Measurements from ENCODE around the gene ZNF77. TPM values are rescaled to one million over a fixed set of nuclear protein-coding genes. Genes with fewer than 3 reads are reported as not detected.

ZNF77 gene
- total RNA-seq, 1 donor from 2014 or later, result 9.9 TPM

DNA sequence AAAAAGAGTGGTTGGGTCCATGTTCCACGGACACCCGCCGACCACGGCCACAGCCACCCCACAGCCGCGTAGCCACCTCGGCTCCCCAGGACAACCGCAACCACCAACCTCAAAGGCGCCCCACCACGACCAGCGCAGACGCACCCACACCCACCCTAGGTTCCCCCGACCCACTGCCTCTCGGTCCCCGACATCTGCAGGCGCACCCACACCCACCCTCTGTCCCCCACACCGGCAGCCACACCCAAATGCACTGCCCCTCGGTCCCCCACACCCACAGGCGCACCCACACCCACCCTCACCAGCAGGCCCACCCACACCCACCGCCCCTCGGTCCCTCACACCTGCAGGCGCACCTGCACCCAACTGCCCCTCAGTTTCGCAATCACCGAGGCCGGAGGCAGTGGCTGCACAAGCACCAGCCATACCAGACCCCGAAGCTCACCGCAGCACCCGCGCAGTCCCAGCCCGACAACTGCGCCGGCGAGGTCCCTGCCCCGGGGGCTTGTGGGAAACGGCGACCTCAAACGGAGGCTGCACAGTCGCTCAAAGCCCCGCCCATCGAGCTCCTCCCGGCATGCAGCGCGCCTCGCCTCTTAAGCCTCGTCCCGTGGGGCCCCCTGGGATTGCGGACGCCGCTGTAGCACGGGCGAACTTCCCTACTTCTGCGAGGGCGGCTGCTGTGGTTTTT is 18.3 kb downstream of the ZNF77 start:
- peaks cover 9% of the 10 kb centered on the region for H3K9me3 Mint-ChIP-seq
- no peaks in the 10 kb centered on the region for H3K4me1 Mint-ChIP-seq
- no peak overlapping the region for H3K4me3 Mint-ChIP-seq
- H3K27ac Mint-ChIP-seq, result no peak overlapping the region
- no peaks in the 10 kb centered on the region for H3K27me3 Mint-ChIP-seq (ENCODE audit: low read depth)
- TF ChIP-seq, protein P1, sequence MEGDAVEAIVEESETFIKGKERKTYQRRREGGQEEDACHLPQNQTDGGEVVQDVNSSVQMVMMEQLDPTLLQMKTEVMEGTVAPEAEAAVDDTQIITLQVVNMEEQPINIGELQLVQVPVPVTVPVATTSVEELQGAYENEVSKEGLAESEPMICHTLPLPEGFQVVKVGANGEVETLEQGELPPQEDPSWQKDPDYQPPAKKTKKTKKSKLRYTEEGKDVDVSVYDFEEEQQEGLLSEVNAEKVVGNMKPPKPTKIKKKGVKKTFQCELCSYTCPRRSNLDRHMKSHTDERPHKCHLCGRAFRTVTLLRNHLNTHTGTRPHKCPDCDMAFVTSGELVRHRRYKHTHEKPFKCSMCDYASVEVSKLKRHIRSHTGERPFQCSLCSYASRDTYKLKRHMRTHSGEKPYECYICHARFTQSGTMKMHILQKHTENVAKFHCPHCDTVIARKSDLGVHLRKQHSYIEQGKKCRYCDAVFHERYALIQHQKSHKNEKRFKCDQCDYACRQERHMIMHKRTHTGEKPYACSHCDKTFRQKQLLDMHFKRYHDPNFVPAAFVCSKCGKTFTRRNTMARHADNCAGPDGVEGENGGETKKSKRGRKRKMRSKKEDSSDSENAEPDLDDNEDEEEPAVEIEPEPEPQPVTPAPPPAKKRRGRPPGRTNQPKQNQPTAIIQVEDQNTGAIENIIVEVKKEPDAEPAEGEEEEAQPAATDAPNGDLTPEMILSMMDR (IDR thresholded peaks at IDR 0.05; ENCODE audit: unreplicated experiment), result no peak
- H3K36me3 Mint-ChIP-seq, result peaks cover 27% of the 10 kb centered on the region
- DNase-seq (ENCODE audit: low spot score in 2 of 2, unreplicated experiment in 2 of 2), result no peak

DNA sequence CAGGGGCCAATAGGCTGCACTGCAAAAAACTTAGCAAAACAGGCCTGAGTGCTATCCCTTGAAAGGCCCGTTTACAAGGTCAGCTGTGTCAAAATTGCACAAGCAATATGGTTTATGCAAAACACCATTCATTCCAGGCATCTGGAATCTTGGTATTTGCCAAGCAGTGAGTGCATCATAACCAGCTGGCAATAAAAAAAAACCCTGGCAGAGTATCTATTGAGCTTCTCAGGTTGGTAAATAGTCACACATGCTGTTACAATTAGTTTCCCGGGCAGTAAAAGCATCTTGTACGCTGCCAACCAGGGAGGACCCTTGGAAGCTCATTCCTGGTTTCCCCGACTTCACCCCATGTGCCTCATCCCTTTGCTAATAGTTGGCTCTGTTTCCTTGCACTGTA is 21.3 kb downstream of the ZNF77 start:
- Mint-ChIP-seq H3K4me1 (no peaks in the 10 kb centered on the region), H3K36me3 (peaks cover 23% of the 10 kb centered on the region), H3K9me3 (peaks cover 6% of the 10 kb centered on the region), H3K4me3 (no peak overlapping the region), H3K27me3 (ENCODE audit: low read depth) (no peaks in the 10 kb centered on the region), H3K27ac (no peak overlapping the region)
- DNase-seq (ENCODE audit: low spot score in 2 of 2, unreplicated experiment in 2 of 2), result no peak
- TF ChIP-seq, protein P1 (IDR thresholded peaks at IDR 0.05; ENCODE audit: unreplicated experiment), result no peak

DNA sequence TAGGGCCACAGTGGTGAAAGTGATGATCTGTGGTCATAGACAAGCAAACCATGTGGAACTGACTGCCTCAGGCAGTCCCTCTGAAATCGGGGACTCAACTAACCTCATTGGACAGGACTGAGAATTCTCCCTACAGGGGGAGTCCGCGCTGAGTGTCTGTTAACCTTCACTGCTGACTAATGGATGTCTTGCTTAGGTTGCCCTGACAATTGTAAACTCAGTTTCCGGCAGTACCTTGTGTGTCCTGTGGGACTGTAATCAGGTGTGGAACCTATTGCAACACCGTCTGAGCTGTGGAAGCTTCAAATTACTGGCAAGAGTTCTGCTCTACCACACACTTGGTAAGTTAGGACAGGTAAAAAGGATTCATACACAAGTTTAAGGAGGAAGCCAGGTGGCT is 21.8 kb downstream of the ZNF77 start:
- Mint-ChIP-seq H3K27ac (no peak overlapping the region), H3K36me3 (peaks cover 27% of the 10 kb centered on the region), H3K27me3 (ENCODE audit: low read depth) (no peaks in the 10 kb centered on the region), H3K4me1 (no peaks in the 10 kb centered on the region), H3K4me3 (no peak overlapping the region), H3K9me3 (peaks cover 9% of the 10 kb centered on the region)
- TF ChIP-seq, protein P1 (IDR thresholded peaks at IDR 0.05; ENCODE audit: unreplicated experiment), result no peak
- DNase-seq (ENCODE audit: low spot score in 2 of 2, unreplicated experiment in 2 of 2), result no peak

DNA sequence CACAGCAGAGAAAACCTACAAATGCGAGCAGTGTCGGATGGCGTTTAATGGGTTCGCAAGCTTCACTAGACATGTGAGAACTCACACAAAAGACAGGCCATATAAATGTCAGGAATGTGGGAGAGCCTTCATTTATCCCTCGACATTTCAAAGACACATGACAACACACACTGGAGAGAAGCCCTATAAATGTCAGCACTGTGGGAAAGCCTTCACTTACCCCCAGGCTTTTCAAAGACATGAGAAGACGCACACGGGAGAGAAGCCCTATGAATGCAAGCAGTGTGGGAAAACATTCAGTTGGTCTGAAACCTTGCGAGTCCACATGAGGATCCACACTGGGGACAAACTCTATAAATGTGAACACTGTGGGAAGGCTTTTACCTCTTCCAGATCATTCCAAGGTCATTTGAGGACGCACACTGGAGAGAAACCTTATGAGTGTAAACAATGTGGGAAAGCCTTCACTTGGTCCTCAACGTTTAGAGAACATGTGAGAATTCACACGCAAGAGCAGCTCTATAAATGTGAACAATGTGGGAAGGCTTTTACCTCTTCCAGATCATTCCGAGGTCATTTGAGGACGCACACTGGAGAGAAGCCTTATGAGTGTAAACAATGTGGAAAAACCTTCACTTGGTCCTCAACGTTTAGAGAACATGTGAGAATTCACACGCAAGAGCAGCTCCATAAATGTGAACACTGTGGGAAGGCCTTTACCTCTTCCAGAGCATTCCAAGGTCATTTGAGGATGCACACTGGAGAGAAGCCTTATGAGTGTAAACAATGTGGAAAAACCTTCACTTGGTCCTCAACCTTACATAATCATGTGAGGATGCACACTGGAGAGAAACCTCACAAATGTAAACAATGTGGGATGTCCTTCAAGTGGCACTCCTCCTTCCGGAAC is 27.2 kb downstream of the ZNF77 start:
- no peaks in the 10 kb centered on the region for H3K27me3 Mint-ChIP-seq (ENCODE audit: low read depth)
- no peak overlapping the region for H3K27ac Mint-ChIP-seq
- peaks cover 56% of the 10 kb centered on the region for H3K36me3 Mint-ChIP-seq
- no peak for DNase-seq (ENCODE audit: low spot score in 2 of 2, unreplicated experiment in 2 of 2)
- H3K9me3 Mint-ChIP-seq, result peaks cover 39% of the 10 kb centered on the region
- no peaks in the 10 kb centered on the region for H3K4me1 Mint-ChIP-seq
- TF ChIP-seq, protein P1 (IDR thresholded peaks at IDR 0.05; ENCODE audit: unreplicated experiment), result no peak
- H3K4me3 Mint-ChIP-seq, result no peak overlapping the region

DNA sequence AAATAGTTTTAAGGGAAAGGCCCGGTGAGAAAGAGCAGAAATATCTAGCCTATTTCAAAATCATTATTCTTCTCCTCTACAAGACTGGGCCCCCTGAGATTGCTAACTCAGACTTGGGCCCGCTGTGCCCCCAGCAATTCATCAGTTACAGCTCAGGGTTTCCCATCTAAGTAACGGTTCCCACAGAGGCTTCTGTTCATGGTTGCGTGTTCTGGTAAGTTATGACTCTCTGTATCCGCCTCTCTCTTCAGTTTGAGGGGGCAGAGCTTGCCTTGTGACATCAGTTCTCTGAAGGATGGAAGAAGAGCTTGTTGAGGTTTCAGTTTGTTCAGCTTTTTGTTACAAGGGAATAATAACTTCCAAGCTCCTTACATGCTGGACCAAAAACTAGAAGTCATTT is 32.5 kb downstream of the ZNF77 start:
- no peaks in the 10 kb centered on the region for H3K27me3 Mint-ChIP-seq (ENCODE audit: low read depth)
- H3K4me1 Mint-ChIP-seq, result peaks cover 4% of the 10 kb centered on the region
- DNase-seq (ENCODE audit: low spot score in 2 of 2, unreplicated experiment in 2 of 2), result no peak
- no peak overlapping the region for H3K27ac Mint-ChIP-seq
- no peak overlapping the region for H3K4me3 Mint-ChIP-seq
- peaks cover 43% of the 10 kb centered on the region for H3K9me3 Mint-ChIP-seq
- H3K36me3 Mint-ChIP-seq, result peaks cover 56% of the 10 kb centered on the region
- TF ChIP-seq, protein P1 (IDR thresholded peaks at IDR 0.05; ENCODE audit: unreplicated experiment), result no peak
